HG03045 (cell line): ENCODE measurements around the gene POLR2M.

ENCODE experiments used
- ATAC-seq: cut with Tn5 transposase; IDR thresholded peaks from one replicate; pipeline ENCODE4 v1.9.1; 2021; ENCODE audit warnings: mild to moderate bottlenecking, moderate library complexity; ENCODE audit not compliant: unreplicated experiment

The POLR2M gene

DNA sequence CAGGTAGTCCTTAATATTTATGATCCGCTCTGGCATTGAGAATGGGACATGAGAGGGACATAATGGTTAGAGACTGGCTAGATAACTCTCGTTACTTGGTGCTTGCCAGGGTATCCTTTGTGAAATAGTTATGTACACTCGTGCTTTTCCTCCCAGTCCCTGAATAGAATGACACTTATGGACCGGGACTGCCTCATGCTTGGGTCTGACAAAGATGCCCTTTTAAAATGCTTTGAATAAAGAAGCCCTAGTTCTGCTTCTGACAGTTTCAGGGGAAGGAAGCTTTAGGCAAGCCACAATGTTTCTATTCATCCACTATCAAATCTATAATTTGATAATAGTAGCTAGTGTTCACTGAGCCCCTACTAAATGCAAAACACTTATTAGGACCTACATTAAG lies 29.4 kb downstream of the POLR2M start:
- ATAC-seq: no peak

DNA sequence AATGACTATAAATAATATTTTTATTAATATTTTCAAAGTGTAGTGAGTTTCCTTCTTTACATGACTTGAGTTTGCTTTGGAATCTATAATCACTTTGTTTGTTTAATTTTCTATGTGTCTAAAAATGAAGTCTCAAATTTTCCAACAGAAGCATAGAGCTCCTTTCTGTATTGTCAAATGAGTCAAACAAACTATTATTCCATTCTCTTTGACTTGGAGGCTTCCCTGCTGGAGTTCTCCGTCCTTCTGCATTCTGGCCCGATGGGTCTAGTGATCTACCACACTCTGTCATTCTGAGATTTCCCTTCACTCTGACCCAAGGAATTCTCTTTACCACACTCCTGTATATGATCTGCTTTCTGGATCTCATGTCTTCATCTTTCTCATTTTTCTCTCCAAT lies 30.1 kb downstream of the POLR2M start:
- no peak for ATAC-seq

DNA sequence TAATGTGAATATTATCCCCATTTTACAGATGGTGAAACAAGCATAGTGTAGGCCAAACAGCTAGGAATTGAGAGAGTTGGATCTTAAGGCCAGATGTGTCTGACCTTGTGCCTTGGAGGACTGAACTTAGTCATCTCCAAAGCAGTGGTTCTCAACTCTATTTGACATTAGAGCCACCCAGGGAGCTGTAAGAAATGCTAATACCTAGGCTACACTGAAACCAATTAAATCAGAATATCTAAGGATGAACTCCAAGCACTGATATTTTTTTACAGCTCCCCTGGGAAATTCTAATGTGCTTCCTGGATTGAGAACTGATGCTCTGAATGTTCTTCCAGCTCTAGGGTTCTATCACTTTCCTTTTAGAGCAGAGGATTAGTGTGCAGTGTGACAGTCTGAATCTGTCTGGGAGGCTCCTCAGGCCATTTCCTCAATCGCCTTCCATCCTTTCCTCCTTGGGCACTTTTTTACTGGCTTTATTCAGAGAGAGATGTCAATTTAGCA lies 32.3 kb downstream of the POLR2M start:
- no peak for ATAC-seq

DNA sequence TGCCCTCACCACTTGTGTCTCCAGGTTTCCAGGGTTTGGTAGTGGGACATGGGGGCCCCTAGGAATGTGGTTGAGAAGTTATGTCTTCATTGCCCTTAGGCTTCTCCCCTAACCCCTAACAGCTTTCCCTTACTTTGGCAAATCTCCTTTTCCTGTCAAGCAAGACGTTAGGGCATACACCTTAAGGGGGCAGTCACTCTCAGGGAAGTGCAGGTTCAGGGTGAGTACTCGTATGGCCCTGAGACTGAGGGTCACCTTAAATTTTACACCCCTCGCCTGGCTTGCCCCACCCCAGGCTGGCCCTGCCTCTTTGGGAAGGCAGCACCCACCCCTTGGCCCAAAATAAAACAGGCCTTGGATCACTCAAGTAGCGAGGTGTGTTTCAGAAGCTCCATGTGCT lies 33.5 kb downstream of the POLR2M start:
- ATAC-seq: no peak

DNA sequence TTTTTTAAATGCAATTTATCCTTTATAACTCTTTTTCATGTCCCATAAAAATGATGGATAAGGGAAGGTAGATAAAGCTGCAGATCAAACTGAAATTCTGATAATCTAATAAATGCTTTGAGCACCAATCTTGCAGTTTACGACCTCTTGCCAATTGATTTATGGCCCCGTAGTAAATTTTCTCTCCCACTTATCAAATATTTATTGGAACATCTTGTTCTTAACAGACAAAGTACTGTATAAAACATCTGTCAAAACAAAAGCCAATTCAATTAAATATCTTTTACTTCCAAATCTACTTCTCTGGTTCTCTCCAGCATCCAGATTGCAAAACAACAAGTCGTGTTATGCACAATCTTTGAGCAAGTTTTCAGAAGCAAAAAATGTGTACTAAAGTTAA lies 34.6 kb downstream of the POLR2M start:
- no peak for ATAC-seq

DNA sequence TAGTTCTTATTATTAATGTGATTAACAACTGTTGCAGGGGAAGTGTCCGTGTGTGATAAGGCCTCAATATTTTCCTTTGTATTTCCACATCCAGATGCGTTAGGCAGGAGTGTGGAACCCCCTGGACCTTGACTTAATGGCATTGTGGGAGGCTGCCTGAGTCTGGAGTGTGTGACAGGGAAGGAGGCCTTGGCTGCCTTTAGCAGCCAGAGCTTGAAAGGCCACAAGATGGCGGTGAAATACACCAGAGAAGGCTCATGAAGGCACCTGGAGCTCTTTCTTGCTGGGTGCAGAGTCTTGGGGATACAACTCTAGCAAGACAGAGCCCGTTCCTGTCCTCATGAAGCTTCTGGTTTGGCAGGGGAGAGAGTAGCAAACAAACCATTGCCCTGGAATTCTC lies 36.9 kb downstream of the POLR2M start:
- ATAC-seq: no peak

DNA sequence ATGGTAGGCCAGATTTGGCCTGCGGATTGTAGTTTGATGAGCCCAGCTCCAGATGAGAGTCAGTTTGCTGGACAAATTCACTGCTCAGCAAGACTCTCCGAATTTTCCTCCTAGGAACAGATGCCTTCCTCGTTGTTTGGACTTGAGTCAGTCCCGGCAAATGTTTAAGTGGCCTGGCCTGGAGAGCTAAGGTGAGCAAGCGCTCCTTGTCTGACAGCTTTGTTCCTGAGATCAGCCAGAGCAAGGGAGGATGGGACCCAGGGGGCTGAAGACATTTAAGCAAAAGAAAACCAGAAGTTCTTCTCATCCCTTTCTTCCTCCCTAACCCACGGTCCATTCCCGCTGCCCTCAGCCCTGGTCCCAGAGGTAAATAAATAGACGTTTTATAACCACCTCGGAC lies 40.3 kb downstream of the POLR2M start:
- no peak for ATAC-seq

DNA sequence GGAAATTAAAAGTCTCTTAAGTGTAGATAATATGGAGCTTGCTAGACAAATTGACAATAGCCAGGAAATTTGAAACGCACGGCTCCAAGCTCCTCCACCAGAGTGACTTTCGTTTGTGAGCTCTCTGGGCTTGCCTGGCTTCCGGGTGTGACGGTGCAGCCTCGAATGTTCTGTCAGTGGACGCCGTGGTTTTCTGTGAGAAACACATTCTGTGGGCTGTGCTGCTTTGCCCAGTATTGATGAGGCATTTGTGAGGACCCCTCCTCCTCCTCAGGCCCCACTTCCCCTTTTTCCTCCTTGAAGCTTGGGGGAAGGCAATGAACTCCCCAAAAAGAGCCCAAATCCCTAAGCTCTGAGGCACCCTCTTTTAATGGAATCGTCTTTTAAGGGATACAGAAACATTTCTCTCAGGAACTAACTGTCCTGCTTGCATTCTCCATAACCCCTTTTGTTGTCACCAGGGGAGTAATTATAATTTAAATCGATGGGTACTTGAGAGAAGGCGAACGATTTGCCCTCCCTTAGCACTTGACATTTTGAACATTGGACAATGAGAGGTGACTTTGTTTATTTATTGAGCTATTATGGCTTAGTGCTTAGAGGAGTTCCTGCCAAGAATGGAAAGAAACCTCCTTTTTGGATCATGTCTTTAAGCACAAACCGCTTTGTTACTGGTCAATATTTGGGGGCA lies 40.8 kb downstream of the POLR2M start:
- ATAC-seq: no peak

DNA sequence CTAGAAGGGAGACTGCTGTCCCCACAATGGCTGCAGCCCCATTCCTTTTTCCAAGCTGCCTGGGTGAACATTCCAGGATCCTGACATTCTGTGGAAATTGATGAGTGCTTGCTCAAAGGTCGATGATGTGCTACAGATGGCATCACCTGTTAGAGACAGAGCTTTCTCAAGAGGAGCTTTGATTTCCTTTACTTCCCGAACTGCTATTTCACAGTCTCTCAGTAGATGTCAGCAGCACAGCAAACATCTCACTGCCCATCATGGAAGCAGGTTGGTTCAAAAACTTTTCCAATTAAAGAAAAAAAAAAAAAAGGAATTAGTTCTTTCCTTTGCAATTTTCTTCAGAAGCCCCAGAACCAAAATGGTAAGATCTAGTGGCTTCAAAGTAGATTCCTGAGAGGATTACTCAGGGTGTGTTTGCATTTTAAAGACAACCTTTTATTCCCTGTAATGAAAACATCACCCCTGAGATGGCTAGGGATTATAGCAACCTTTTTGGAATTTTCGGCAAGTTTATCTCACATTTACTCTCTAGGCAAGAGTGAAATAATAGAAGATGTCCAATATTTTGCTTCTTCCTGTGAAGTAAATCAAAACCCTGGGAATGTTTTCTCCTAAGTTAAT lies 44.8 kb downstream of the POLR2M start:
- no peak for ATAC-seq

DNA sequence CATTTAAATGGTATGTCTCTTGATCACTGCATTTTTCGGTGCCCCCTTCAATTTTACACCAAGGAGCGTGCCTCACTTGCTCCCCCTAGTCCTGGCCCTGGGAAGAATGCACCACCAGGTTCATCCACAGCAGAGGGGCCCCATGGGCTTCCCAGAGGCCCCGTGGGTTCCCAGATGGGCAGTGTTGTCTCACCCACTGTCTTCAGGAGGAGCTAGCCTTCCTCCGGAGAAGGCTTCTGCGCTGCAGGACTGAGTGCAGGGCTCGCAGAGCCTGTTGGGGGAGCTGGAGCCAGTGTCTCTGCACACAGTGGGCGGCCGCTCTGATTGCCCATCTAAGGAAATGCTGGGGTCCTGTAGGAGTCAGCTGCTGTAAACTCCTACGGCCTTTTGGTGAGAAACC lies 45.9 kb downstream of the POLR2M start:
- no peak for ATAC-seq

DNA sequence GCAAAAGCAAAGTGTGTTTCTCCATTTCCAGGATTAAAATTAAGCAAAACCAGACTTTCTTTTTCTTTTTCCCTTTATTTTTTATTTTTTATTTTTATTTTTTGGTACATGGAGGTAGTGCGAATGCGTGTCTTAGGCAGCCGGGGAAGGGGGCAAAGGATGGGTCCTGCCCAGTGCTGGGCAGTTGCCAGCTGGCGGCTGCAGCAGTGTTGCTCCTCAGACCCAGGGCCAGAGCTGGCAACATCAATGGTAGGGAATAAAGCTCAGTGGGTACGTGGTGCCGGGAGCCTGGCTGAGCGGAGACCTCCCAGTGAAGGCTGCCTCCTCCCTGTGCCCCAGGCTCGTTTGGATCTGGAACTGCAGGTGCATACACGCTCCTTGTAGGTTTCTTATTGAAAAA lies 46.3 kb downstream of the POLR2M start:
- no peak for ATAC-seq

DNA sequence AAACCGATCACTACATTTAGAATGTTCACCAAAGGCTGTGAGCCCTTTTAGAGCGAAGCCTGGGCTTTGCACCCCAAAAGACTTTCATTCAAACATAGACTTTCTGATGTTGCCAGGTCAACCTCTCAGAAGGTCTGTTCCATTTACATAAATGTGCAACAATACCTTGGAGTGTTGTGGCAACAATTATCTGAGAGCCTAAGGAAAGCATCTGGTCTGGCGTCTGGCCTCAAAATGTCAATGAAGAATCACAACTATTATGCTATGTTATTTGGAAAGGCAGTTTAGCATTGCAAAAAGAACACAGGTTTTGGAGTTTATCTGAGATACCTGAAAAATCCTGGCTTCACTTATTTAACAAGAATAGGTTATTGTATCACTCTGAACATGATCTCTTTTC lies 50.0 kb downstream of the POLR2M start:
- ATAC-seq: no peak

DNA sequence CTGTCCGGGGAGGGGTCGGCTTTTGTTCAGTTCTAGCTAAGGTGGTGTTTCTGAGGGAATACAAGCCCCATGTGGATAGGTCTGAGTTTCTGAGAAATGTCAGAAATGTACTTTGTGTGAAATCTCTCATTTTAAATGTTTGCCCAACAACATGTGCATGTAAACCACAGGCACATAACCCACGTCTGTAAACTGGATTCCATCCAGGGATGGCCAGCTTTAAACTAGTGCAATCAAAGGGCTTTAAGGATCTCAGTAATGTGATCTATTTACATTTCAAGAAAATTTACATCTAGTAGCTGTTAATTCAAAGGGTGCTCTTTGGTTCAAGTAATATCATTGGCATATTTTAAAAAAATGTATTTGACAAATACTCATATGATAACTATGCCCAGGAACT lies 52.0 kb downstream of the POLR2M start:
- no peak for ATAC-seq

DNA sequence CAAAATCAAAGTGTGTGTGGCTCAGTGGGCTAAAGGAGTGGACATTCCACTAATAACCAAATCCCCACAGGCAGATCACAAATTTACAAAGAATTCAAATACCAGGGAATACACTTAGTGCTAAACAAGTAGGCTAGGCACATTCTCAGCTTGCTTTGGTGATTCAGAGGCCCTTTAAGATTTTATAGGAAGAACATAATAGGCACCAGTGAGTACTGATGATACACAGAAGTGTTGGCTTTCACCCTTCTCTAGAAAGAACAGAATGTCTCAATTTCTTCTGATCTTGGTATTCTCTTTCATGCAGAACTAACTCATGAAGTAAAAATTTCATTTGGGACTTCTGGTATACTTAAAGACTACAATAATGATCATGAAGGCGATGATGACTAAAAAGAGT lies 55.0 kb downstream of the POLR2M start:
- ATAC-seq: no peak

DNA sequence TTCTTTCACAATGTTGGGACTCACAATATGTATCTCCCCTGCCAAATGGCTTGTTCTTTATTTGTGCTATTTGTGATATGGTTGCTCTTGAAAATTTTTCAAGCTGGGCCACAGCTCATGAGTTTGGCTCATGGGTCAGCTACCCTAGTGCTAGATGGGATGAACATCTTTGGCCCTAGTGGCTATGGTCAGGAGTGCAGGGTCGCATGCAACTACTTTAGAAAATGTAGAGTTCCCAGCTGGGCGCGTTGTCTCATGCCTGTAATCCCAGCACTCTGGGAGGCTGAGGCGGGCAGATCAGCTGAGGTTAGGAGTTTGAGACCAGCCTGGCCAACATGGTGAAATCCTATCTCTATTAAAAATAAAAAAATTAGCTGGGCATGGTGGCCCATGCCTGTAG lies 55.8 kb downstream of the POLR2M start:
- ATAC-seq: no peak

DNA sequence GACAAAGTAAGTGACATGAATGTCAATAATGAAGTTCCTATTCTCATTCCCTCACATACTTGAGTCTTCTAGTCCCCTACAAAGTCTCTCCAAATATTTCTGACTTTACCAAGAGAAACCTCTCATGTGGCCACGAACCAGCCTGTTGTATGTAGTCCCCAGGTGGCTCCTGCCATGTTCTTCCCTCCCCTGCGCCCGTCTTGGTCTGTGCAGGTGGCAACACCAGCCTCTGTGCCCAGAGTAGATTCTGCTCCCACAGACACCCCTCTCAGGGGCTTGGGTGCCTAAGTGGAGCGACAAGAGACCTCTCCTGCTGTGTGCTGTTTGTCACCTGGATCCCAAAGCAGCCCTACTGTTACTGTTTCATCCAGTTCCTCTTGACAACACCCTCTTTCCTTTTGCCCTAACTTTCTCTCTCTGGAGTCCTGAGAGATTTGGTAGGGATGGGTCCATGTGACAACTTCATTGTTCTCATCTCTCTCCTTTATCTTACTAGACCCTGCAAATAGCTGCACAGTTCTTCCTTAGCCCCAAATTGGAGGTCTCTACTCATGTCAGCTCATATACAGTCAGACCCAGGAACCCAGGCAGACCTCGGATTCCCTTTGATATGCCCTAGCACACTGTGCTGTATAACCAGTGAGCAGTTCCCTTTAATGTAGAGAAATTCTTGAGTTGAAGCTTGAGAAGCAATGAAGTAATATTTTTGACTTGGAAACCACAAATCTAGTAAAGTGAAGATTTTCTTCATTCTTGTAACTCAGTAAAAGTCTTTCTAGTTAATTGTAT lies 56.9 kb downstream of the POLR2M start:
- no peak for ATAC-seq
